LNCaP clone FGC (cell line): ENCODE results near the gene PNKD.
A peak's percentile ranks its signal among the peaks of the same experiment; 100 is the strongest.

Experiments used
- DNase-seq: peaks from one replicate; pipeline ENCODE4 v3.0.0-alpha.2; 2011; ENCODE audit warnings: low read depth
- H3K4me3 ChIP-seq: 2 replicates; pipeline ENCODE4 v1.5.1; 2011; ENCODE audit warnings: mild to moderate bottlenecking, low read depth, low read length, control low read depth
- CTCF ChIP-seq: IDR thresholded peaks from 2 replicates; pipeline ENCODE4 v1.5.1; 2012; ENCODE audit warnings: mild to moderate bottlenecking; ENCODE audit not compliant: control insufficient read depth, insufficient read depth; ENCODE audit errors: extremely low read depth

PNKD gene

DNA sequence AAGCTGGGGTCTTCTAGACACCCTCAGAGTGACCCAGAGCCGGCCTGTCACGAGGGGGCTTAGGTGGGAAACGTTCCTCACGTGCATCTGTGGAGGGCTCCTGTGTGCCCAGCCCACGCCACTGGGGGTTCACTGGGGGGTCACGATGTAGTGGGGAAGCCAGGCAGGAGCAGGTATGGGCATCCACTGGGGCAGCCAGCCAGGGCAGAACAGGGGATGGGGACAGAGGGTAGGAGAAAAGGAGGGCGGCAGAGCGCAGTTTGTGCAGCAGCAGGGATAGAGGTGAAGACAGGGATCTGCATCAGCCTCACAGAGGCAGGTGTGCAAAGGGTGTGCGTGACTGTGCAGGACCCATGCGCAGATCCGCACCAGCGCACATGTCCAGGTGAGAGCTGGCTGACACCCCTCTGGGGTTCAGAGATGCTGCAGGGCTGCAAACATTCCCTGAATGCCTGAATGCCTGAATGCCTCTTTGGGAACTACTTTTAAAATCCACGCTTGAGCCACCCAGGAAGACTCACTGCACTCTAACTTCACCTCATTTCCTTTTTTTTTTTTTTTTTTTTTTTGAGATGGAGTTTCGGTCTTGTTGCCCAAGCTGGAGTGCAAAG is 10.0 kb downstream of the PNKD start:
- no peak for TF ChIP-seq CTCF
- H3K4me3 ChIP-seq: no peak overlapping the region
- no peak for DNase-seq

DNA sequence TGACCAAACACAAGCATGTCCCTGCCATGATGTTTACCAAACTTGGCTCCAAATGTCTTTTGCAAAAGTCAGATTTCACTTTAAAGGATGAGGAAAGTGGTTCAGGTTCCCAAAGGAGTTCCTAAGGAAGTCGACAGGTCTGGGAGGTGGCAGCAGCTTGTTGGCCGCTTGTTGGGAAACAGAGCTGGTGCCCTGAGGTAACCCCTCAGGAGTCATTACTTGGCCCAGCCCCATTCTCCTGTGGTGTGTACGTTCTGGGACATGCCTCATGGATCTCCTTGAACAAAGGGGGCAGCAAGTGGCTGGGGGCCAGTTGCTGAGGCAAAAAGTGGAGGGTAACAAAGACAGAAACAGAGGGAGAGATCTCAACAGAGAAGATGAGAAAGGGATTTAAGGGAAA is 11.1 kb downstream of the PNKD start:
- TF ChIP-seq CTCF: no peak
- no peak overlapping the region for H3K4me3 ChIP-seq
- DNase-seq: no peak

DNA sequence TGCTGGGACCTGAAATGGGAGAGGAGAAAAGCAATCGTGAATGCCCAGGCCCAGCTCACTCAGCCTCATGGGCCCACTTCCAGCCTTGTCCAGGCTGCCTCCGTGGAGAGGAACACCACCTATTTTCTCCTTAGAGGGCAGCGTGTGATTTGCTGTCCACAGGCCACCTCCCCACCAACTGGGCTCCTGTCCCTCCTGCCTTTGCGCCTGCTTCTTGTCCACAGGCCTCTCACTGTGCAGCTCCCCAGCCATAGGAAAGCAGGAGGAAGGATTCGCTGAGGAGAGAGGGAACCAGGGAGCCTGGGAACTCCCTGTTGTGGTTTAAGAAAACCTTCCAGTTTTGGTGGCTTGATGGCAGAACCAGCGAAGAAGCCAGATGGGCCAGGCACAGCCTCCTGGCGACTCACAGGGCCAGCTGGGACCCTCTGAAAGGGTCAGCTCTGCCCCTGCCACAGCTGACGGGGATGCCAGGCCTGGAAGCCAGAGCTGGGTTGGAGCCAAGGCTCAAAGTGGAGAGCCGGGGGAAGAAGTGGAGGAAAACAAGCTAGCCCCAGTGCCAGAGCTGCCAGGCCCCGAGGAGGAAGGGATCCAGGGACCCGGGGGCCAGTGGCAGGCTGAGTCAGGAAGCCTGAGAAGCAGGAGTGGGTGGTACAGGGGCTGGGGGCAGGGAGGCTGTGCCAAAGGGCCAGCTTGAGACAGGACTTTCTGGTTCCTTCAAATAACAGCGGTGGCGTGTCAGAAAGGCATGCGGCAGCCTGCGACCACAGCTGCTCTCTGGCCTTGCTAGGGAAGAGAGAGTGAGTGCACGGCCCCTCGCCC is 12.1 kb downstream of the PNKD start:
- no peak for TF ChIP-seq CTCF
- DNase-seq: peak; percentile 38
- no peak overlapping the region for H3K4me3 ChIP-seq

GRCh38 chr2:218284106-218284811 is 13.9 kb downstream of the PNKD start:
- no peak for DNase-seq

DNA sequence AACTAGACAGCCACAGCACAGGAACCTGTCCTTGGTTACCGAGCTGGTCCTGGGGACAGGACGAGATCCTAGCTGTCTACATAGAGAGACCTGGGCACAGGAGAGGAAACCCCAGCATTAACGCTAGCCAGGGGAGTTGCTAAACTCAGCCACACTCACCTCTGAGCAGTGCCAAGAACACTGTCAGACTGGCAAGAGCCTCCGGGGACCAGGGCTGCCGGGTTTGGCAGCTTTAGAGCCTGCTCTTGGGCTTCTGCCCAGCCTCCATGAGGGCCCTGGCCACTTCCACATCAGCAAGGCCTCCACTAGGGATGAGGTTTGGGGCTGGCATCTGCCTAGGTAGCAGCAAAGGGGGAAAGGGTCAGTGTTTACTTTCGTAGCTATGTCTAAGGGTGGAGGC is 15.3 kb downstream of the PNKD start:
- H3K4me3 ChIP-seq: no peak overlapping the region

More at GRCh38 chr2:218284106-218284811, 13.9 kb downstream of the PNKD start:
- no peak for TF ChIP-seq CTCF
- no peak overlapping the region for H3K4me3 ChIP-seq

More for the DNA sequence above, 15.3 kb downstream of the PNKD start:
- DNase-seq: peak; percentile 73
- no peak for TF ChIP-seq CTCF
